Tibial nerve (tissue), 4 donors: ENCODE measurements around the gene CHCHD10.

Experiments used
- EP300 ChIP-seq, 2 donors: sonication (generic); formaldehyde crosslinking; IDR thresholded peaks; one replicate each; pipeline ENCODE4 v1.6.1; 2017; ENCODE audit warnings: antibody characterized with exemption in 2 of 2, mild to moderate bottlenecking in 1 of 2
- POLR2A ChIP-seq, 2 donors: fragments of 450-650 bp; IDR thresholded peaks; one replicate each; pipeline ENCODE4 v1.6.1; 2017; ENCODE audit warnings: antibody characterized with exemption in 2 of 2, mild to moderate bottlenecking in 2 of 2, moderate library complexity in 2 of 2
- TF ChIP-seq, protein P1 (sequence below), 5 experiments: fragments of 200-600 bp in 3 of 5; fragments of 450-650 bp in 2 of 5; sonication (generic) in 3 of 5; IDR thresholded peaks; one replicate each; pipeline ENCODE4 v1.5.1; 2016 to 2019; ENCODE audit warnings: antibody characterized with exemption in 5 of 5, mild to moderate bottlenecking in 3 of 5, moderate library complexity in 2 of 5

DNA sequence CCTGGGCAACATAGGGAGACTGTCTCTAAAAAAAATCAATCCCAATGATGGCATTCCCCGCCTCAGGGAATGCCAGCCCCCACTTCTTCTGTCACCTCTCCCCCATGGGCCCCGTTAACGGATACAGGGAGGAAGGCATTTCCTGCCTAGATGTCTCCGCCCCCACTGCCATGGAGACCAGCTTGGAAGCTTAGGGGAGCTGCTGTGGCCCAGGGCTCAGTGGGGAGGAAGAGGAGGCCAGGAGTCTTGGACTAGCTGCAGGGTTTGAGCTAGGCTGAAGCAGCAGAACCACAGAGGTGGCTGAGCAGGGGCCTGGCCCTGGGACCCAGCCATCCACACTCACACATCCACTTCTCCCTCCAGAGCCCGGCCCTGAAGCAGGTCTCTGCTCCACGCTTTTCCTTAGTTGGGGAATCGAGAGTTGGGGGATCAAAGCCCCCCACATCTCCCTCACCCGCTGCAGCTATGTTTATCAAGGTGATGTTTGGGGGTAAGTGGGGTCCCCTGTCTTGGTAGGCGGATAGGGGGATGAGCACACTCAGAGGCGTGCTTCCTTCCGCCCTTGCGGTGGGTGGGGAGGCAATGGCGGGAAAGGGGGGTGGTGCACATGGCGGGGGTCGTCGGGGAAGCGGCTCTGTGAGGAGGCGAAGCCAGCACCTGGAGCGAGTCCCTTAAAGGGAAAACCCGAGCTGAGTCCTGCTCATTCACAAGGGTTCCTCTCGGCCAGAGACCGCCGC is 4.8 kb downstream of the CHCHD10 start, which contains the start of gene C22orf15:
- TF ChIP-seq, protein P1, sequence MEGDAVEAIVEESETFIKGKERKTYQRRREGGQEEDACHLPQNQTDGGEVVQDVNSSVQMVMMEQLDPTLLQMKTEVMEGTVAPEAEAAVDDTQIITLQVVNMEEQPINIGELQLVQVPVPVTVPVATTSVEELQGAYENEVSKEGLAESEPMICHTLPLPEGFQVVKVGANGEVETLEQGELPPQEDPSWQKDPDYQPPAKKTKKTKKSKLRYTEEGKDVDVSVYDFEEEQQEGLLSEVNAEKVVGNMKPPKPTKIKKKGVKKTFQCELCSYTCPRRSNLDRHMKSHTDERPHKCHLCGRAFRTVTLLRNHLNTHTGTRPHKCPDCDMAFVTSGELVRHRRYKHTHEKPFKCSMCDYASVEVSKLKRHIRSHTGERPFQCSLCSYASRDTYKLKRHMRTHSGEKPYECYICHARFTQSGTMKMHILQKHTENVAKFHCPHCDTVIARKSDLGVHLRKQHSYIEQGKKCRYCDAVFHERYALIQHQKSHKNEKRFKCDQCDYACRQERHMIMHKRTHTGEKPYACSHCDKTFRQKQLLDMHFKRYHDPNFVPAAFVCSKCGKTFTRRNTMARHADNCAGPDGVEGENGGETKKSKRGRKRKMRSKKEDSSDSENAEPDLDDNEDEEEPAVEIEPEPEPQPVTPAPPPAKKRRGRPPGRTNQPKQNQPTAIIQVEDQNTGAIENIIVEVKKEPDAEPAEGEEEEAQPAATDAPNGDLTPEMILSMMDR (IDR thresholded peaks at IDR 0.05) = no peak
- no peak for TF ChIP-seq POLR2A (IDR thresholded peaks at IDR 0.05)
- TF ChIP-seq EP300 (IDR thresholded peaks at IDR 0.05) = no peak
